ENCODE results near the gene BRMS1.
"Not testable (repeated sequence)": the region's sequence is repeated elsewhere in the genome, so short reads cannot be mapped to it uniquely, and the experiment has no call there.

BRMS1 gene

GRCh38 chr11:66362481-66363147 lies 17.7 kb upstream of the BRMS1 start:
- DNase-seq: no peak

- no peak for DNase-seq
These were observed 16.6 kb upstream of the BRMS1 start for GRCh38 chr11:66361502-66361941.

GRCh38 chr11:66360406-66361073 lies 15.6 kb upstream of the BRMS1 start:
- no peak for DNase-seq

GRCh38 chr11:66359662-66360087 lies 14.8 kb upstream of the BRMS1 start:
- no peak for DNase-seq

GRCh38 chr11:66350560-66351235 lies 5.8 kb upstream of the BRMS1 start:
- DNase-seq: not testable (repeated sequence)

- DNase-seq: no peak
These were observed 4.1 kb upstream of the BRMS1 start for GRCh38 chr11:66349084-66349386.

GRCh38 chr11:66347425-66348276 lies 2.7 kb upstream of the BRMS1 start, which contains the start of gene B4GAT1:
TSS of gene B4GAT1 (minus strand) at chr11:66347629. CDS start at chr11:66347545, 84 bp downstream.
- peak; percentile 21 for DNase-seq

GRCh38 chr11:66346476-66347424 lies 1.8 kb upstream of the BRMS1 start:
- DNase-seq: no peak

- DNase-seq: no peak
These were observed 379 bp upstream of the BRMS1 start for GRCh38 chr11:66345316-66345649.

GRCh38 chr11:66343176-66343575 lies 1.7 kb downstream of the BRMS1 start:
- no peak for DNase-seq

- no peak for DNase-seq
These were observed 3.3 kb downstream of the BRMS1 start for GRCh38 chr11:66341502-66342126.

- DNase-seq: no peak
These were observed 4.1 kb downstream of the BRMS1 start for GRCh38 chr11:66340596-66341501.

GRCh38 chr11:66339686-66340483 lies 5.0 kb downstream of the BRMS1 start:
- DNase-seq: no peak

GRCh38 chr11:66339162-66339675 lies 5.7 kb downstream of the BRMS1 start:
- DNase-seq: no peak

GRCh38 chr11:66338276-66339161 lies 6.4 kb downstream of the BRMS1 start:
- DNase-seq: no peak

- DNase-seq: no peak
These were observed 7.6 kb downstream of the BRMS1 start for GRCh38 chr11:66337103-66337899.
